NOMO-1 (cell line): Measurements from ENCODE around the gene FGF12.
A peak's percentile ranks its signal among the peaks of the same experiment; 100 is the strongest.

Experiments
- DNase-seq, 2 experiments: peaks; one replicate each; lab custom pipeline; 2025; ENCODE audit not compliant: unreplicated experiment in 2 of 2; lab: John Stamatoyannopoulos, UW

The FGF12 gene

GRCh38 chr3:192156382-192156781 is 571.0 kb downstream of the FGF12 start:
- DNase-seq: no peak

GRCh38 chr3:192155194-192155593 is 572.1 kb downstream of the FGF12 start:
- no peak for DNase-seq

GRCh38 chr3:192133271-192133670 is 594.1 kb downstream of the FGF12 start:
- DNase-seq: no peak

DNA sequence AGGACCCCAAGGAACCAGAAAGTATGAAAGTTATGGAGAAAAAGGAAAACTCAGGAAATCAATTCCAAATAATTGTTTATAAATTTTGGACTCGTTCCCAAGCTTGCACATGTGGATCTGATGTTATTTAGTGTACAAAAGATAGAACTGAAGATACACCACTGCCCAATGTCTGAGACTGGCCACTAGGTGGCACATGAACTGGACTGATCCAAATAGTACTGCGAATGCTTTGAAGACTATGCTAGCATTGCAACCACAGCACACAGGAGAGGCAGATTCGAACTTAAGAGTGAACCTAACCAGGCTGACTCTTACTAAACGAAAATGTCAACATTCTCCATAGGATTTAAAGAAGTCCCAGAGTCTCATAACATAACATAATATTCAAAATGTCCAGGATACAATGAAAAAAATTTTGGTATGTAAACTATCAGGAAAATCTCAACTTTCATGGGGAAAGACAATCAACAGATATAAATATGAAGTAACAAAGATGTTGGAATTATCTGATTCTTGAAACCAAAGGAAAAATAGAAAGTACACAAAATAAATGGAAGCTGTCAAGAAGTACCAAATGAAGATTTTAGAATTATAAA is 596.7 kb downstream of the FGF12 start:
- peak in 1 of 2 experiments; percentile 19 for DNase-seq

DNA sequence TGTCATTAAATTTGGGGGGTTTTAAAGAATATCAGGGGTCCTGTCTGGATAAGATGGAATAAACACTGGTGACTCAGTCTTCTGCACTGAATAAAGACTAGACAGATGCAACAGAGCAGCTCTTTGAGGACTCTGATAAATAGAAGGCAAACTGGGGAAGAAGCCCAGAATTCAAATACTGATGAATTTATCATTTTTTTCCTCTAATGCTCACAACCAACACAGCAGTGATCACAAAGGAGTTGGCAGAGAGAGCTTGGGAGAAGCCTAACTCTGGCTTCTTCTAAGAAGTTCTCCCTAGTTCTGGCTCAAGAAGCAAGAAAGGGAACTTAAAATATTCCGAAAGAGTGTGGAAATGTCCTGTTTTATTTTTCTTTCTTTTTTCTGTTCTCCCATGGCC is 597.8 kb downstream of the FGF12 start:
- DNase-seq: no peak

DNA sequence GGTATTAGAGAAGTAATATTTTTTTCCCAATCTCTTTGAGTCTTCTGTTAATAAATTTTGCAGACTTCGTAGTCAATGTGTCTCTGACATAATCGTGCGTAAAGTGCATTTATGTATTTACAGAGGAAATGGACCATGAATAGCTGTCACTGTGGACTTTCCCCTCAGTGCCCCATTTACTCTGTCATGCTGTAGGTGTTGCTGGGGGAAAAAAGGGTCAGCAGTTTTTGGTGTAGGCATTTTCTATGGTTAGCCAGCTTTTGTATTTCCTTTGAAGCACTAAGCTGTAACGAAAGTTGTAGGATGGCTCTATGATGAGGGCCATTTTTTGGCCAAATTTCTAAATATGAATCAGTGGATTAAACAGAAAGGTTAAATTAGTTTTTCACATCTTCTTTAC is 598.4 kb downstream of the FGF12 start:
- DNase-seq: no peak

DNA sequence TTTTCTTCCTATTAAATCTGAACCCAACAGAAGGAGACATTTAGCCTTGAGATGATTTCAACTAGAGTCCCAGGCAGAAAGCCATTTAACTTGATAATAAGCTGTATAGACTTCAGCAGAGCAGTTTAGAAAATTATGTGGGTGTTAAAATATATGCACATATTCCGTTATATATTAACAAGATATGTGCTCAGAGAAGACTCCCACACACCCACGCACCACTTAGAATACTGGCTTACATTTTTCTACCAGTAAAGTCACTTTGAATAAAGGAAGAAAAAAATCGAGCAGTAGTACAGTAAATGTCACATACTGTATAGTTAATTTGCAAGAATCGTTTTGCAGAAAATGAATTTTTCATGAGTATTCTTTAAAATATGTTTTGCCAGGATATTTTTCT is 599.3 kb downstream of the FGF12 start:
- DNase-seq: no peak

DNA sequence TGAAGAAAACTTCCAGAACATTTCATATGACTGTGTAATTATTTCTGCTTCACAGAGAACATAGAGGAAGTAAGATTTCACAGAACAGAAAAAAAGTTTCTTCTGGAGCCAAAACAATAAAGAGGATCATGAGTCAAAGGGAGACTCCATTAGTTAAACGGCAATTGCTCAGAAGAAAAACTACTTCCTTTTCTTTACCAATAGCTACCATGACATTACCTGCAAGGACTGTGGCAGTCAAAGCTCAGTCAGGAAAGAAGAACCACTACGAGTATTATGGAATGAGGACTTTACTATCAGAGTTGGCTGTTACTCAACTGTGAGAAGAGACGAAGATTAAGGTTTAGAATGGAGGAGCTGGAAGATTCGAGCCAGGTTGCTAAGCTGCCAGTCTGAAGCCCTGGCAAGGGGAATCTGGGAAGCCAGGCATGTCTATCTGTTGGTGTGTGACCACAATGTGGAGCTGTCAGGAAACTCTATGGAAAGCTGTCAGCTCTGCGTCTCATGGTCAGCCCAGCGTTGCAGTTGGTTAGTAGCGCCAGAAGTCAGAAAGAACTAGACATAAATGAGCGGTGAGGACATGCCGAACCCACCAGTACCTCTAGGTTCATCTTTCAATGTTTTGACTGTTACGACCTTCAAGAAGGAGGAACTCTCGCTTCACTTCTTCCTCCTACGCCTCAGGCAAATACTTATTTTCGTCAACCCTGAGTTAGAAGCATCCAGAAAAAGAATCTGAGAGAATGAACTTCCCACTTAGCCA is 604.3 kb downstream of the FGF12 start:
- DNase-seq: peak in 1 of 2 experiments; percentile 32

GRCh38 chr3:192121923-192122322 is 605.4 kb downstream of the FGF12 start:
- no peak for DNase-seq

DNA sequence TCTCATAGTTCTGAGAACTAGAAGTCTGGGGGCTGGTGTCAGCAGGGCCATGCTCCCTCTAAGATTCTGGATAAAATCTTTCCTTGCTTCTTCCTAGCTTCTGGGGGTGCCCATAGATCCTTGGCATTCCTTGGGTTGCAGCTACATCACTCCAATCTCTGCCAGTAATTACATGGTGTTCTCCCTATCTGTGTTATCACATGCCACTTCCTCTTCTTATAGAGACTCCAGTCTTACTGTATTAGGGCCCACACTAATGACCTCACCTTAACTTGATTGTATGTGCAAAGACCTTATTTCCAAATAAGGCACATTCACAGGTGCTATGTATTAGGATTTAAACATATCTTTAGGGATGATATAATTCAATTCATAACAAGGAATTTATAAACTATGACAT is 618.5 kb downstream of the FGF12 start:
- no peak for DNase-seq

DNA sequence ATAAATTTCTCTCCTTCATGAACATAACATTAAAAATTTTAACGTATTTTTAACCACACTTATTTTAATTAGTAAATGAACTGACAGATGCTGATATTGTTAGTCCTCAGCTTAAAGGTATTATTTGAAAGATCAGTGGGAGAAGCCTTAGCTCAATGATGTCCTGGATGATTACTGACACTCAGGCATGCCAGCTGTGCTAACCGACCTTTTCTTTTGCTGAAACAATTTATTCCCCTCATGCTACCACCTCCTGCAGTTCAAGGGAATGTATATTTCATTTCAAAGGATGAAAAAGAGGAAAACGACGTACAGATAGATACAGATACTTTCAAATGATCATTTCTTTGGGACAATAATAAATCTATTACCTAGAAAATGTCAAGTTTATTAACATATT is 620.8 kb downstream of the FGF12 start:
- DNase-seq: no peak

GRCh38 chr3:192092388-192093005 is 634.8 kb downstream of the FGF12 start:
- no peak for DNase-seq

DNA sequence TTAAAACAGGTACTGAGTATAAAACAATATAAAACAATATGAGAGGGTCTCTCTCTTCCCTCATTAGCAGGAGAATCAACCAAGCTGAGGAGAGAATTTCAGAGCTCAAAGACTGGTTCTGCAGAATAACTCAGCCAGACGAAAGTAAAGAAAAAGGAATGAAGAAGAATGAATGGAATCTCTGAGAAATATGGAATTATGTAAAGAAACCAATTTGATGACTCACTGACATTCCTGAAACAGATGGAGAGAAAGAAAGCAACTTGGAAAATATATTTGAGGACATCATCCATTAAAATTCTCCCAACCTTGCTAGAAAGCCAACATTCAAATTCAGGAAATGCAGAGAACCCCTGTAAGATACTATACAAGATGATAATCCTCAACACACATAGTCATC is 635.5 kb downstream of the FGF12 start:
- DNase-seq: no peak

- no peak for DNase-seq
Measured at GRCh38 chr3:192090586-192090985, 636.8 kb downstream of the FGF12 start.
